GM21526 (cell line): Measurements from ENCODE around the gene DPP6.

Experiments
- ATAC-seq: cut with Tn5 transposase; IDR thresholded peaks from one replicate; pipeline ENCODE4 v1.9.1; 2021; ENCODE audit warnings: moderate library complexity; ENCODE audit not compliant: unreplicated experiment, low FRiP score

The DPP6 gene

GRCh38 chr7:154679379-154680053 lies 627.3 kb downstream of the DPP6 start:
- no peak for ATAC-seq

GRCh38 chr7:154680894-154681659 lies 628.9 kb downstream of the DPP6 start:
- no peak for ATAC-seq

GRCh38 chr7:154682003-154682402 lies 629.8 kb downstream of the DPP6 start:
- no peak for ATAC-seq

- no peak for ATAC-seq
Observed at GRCh38 chr7:154684666-154685563, 632.7 kb downstream of the DPP6 start.

DNA sequence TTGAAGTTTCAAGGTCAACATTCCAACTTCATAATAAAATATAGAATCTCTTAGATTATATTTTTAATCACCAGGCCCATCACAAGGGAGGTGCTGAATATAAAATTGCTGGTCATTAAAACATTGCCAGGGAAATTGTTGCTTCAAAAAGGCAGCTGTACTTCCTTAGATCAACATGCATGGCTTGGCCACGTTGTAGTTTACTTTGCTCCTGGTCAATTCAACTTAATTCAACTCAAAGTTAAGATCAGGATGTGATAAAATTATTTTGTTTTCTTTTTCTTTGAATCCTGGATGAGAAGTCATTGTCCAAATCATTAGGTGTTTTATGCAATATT lies 633.3 kb downstream of the DPP6 start:
- ATAC-seq: no peak

- ATAC-seq: no peak
Observed at GRCh38 chr7:154686305-154686704, 634.1 kb downstream of the DPP6 start.

DNA sequence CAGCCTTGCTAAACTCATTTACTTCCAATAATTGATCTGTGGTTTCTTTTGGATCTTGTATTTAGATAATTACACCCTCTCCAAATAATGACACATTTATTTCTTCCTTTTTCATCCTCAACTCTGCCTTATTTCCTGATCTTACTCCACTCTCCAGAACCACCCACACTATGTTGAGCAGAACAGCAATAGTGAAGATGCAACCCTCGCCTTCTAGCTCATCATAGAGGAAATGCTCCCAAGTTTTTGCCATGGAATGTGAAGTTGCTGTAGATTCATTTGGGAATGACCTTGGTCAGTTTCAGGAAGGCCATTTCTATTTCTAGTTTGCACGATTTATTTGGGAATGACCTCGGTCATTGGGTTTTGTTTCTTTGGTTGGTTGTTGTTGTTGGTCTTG lies 636.8 kb downstream of the DPP6 start:
- no peak for ATAC-seq

- ATAC-seq: no peak
Observed at GRCh38 chr7:154690411-154690810, 638.2 kb downstream of the DPP6 start.

DNA sequence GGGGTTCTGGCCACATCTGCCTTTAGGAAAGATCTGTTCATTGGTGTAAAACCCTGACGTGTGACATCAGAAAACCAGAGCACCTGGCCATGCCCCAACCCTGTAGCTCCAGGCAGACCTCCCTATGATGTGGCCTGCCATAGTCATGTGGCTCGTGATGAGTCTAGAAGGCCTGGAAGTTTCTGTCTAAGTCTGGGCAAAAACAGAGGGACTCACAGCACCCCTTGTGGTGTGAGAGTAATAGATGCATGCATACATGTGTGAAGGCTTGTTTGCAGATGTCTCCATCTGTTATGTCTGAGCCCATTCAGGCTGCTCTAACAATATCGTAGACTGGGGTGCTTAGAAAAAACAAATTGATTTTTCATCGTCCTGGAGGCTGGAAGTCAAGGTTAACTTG lies 641.5 kb downstream of the DPP6 start:
- ATAC-seq: no peak

DNA sequence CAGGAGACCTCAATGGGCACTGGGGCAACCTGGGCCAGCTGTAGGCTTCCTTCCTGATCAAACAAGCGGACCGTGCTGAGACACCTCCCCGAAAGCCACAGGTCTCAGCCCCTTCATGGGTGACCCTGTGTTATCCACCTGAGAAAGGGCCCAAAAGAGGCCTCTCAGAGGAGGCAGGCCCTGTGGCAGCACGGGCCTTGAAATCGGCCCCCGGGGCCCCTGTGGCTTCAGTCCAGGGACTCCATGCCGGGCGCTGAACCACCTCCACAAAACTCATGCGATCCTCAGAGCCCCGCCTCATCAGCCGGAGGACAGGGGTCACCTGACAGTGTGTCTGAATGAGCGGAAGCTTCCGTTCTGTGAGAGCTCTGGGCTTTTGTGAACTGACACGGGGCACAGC lies 643.6 kb downstream of the DPP6 start:
- ATAC-seq: no peak

GRCh38 chr7:154696556-154696955 lies 644.4 kb downstream of the DPP6 start:
- no peak for ATAC-seq

- no peak for ATAC-seq
Observed at GRCh38 chr7:154698726-154699291, 646.6 kb downstream of the DPP6 start.

DNA sequence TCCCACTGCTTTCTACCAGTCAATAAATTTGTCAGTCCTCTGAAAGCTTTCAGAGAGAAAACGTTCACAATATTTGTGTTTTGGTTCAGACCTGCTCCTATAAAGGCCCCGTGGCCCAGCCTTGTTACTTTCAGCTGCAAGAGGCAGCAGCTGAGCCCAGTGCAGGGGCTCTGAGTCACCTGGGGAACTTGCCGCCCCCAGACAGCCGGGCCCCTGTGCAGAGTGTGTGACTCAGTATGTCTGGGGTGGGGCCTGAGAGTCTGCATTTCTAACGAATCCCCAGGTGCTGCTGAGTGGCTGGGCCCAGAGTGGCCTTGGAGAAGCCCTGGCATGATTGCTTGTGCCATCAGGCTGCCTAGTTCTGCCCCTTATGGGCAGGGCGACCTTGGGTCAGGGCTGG lies 647.2 kb downstream of the DPP6 start:
- no peak for ATAC-seq

- no peak for ATAC-seq
Observed at GRCh38 chr7:154709840-154710520, 657.8 kb downstream of the DPP6 start.

GRCh38 chr7:154720016-154720415 lies 667.8 kb downstream of the DPP6 start:
- ATAC-seq: no peak

DNA sequence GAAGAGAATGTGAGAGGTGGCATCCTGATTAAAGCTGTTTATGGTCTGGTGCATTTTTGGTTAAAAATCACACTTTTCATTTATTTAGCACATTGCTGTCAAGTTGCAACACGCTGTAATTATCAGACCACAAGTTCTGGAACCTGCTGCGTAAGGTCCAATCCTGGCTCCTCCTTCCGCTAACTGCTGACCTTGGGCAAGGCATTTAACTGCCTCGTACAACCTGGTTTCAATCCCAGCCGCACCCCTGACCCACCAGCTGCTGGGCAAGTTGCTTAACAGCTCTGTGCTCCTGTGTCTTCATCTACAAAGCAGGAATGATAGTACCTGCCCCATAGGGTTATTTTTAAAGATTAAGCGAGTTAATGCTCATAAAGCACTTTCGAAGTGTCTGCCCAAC lies 668.9 kb downstream of the DPP6 start:
- no peak for ATAC-seq

GRCh38 chr7:154726368-154726767 lies 674.2 kb downstream of the DPP6 start:
- no peak for ATAC-seq

- ATAC-seq: no peak
Observed at GRCh38 chr7:154729056-154729455, 676.9 kb downstream of the DPP6 start.

- no peak for ATAC-seq
Observed at GRCh38 chr7:154735766-154736165, 683.6 kb downstream of the DPP6 start.

DNA sequence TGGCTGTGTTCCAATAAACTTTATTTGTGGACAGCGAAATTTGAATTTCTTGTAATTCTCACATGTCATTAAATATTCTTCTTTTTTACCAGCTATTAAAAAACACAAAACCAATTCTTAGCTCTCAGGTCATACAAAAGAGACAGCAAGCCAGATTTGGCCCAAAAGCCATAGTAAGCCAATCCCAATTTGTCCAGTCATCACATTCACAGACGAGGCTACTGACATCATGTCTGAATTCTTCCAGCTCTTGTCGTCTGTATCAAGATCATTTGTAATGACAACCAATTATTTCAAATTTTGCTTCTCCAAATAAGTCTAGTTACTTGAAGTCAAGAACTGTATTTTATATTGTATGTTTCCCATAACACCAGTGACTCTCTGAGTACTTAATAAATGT lies 684.2 kb downstream of the DPP6 start:
- ATAC-seq: no peak
